ENCODE measurements around the gene TYK2. TPM values are rescaled to one million over a fixed set of nuclear protein-coding genes. Genes with fewer than 3 reads are reported as not detected.

The TYK2 gene
- total and polyA plus RNA-seq, 2 of the 4 experiments (the other 2 are of a cell fraction), result 40.9 to 97.9 TPM

- Histone ChIP-seq H3K4me3 (ENCODE audit: insufficient read depth, low read depth, low read length) (peak overlapping the region; percentile 98), H2AK5ac (ENCODE audit: low read depth, low read length) (no peak overlapping the region), H3K4ac (ENCODE audit: low read depth, low read length) (no peak overlapping the region), H4K5ac (ENCODE audit: low read depth, low read length) (no peak overlapping the region), H2BK15ac (ENCODE audit: low read depth, low read length) (no peak overlapping the region; the same call in 2 of the 3 replicates), H2AFZ (replicated peaks; ENCODE audit: low read length, poor library complexity) (peak overlapping the region; percentile 100), H3K9me1 (ENCODE audit: insufficient read depth, low read length) (no peaks in the 10 kb centered on the region), H4K91ac (ENCODE audit: insufficient read depth, low read depth, low read length) (no peak overlapping the region), H3K18ac (ENCODE audit: low read depth, low read length) (no peak overlapping the region), H2AK9ac (replicated peaks; ENCODE audit: low read depth, low read length, poor library complexity) (peak overlapping the region; percentile 95), H3K27ac (ENCODE audit: insufficient read depth, low read length) (no peak overlapping the region), H3K4me1 (ENCODE audit: control insufficient read depth, insufficient read depth, low read length) (peaks cover 4% of the 10 kb centered on the region), H2BK120ac (ENCODE audit: low read depth, low read length) (no peak overlapping the region), H3K36me3 (ENCODE audit: control insufficient read depth, insufficient read depth, low read length) (peaks cover 2% of the 10 kb centered on the region; the same call in 1 of the 2 replicates), H3K4me2 (ENCODE audit: low read depth, low read length) (peak overlapping the region; percentile 95), H3K14ac (replicated peaks; ENCODE audit: low read depth, low read length) (peak overlapping the region; percentile 23; the same call in 1 of the 2 replicates), H2BK5ac (ENCODE audit: low read depth, low read length, poor library complexity, severe bottlenecking) (no peak overlapping the region), H3K79me1 (ENCODE audit: low read depth in 1 of 2, low read length in 2 of 2) (peaks cover 4 to 30% of the 10 kb centered on the region in 2 experiments; a peak in 3 of 4 replicates), H3K9me3 (ENCODE audit: control insufficient read depth, insufficient read depth, low read length) (no peaks in the 10 kb centered on the region), H3K27me3 (ENCODE audit: control insufficient read depth, insufficient read depth, low read length) (no peaks in the 10 kb centered on the region), H3K56ac (ENCODE audit: extremely low read depth, insufficient read depth, low read length) (no peak overlapping the region), H3K9ac (ENCODE audit: low read depth, low read length) (peak overlapping the region; percentile 11), H4K20me1 (ENCODE audit: insufficient read depth, low read length) (peaks cover 30% of the 10 kb centered on the region), H4K8ac (ENCODE audit: low read depth in 2 of 2, low read length in 2 of 2) (peak overlapping the region; percentile 37 to 71; a peak in 1 of 4 replicates), H3K23ac (ENCODE audit: low read depth, low read length) (peak overlapping the region; percentile 48; the same call in 1 of the 2 replicates), H2BK20ac (ENCODE audit: low read depth, low read length) (no peak overlapping the region)
- ATAC-seq (ENCODE audit: low read depth), result no peak
- intact Hi-C loops (cut with micrococcal nuclease), result loop anchor here (1.0 to 10.0 kb wide), 2 partner anchors 19 to 290 kb away; no protein-coding TSS in a partner anchor
- in situ Hi-C loops (cut with MboI; ENCODE audit: low sequenced_read_pairs), result no loop called here
- dilution Hi-C loops (cut with HindIII; ENCODE audit: low sequenced_read_pairs, unreplicated experiment), result no loop called here
- no peak for DNase-seq
- no CpG with 5 or more reads among the region's 43 CpGs for WGBS, 2 experiments (ENCODE audit: extremely low coverage in 2 of 2, insufficient read length in 1 of 2)
- BruUV-seq (replicated peaks), result no TSS peak
- ChIA-PET CTCF (interaction anchor here (0.6 to 5.9 kb wide), 4 partner anchors 12 to 176 kb away, joined by 3 to 37 read pairs (median 4); no protein-coding TSS in a partner anchor), POLR2A (ENCODE audit: unreplicated experiment) (no interaction called here)
- 0 out of 2 replicates have a peak, but pooled peaks have one; percentile 33 for TF ChIP-seq BHLHE40 (IDR thresholded peaks at IDR 0.05; ENCODE audit: low read depth, low read length)
- no peak for TF ChIP-seq CHD1 (IDR thresholded peaks at IDR 0.05; ENCODE audit: low read depth, low read length)
Measured at GRCh38 chr19:10404888-10405820, 24.8 kb upstream of the TYK2 start.

Data from IMR-90 (cell line).